ENCODE data around the gene PCDHB13. TPM values are rescaled to one million over a fixed set of nuclear protein-coding genes. Genes with fewer than 3 reads are reported as not detected.
A peak's percentile ranks its signal among the peaks of the same experiment; 100 is the strongest.
"Not testable (repeated sequence)": the region's sequence is repeated elsewhere in the genome, so short reads cannot be mapped to it uniquely, and the experiment has no call there.

Gene PCDHB13
- polyA plus RNA-seq (ENCODE audit: insufficient read length), result 2.8 TPM

DNA sequence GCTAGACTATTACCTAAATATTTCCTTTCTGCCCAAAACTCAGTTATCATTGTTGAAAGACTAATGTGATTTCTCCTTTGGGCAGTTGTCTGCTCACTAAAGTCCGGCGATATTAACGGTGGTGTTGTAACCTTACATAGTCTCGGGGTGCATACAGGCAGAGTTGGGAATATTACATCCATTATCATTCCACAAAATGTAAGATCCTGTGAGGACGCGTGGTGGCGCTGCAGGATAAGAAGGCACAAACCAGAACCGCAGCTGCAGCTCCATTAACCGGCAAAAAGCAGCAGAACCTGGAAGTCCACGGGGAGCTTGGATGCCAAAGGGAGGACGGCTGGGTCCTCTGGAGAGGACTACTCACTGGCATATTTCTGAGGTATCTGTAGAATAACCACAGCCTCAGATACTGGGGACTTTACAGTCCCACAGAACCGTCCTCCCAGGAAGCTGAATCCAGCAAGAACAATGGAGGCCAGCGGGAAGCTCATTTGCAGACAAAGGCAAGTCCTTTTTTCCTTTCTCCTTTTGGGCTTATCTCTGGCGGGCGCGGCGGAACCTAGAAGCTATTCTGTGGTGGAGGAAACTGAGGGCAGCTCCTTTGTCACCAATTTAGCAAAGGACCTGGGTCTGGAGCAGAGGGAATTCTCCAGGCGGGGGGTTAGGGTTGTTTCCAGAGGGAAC is at the start of gene PCDHB13:
Gene PCDHB13 (plus strand): TSS at position 264 of the 684 bp plus-strand sequence. CDS start 205 bp downstream, at position 469.
- DNase-seq, result not testable (repeated sequence)

DNA sequence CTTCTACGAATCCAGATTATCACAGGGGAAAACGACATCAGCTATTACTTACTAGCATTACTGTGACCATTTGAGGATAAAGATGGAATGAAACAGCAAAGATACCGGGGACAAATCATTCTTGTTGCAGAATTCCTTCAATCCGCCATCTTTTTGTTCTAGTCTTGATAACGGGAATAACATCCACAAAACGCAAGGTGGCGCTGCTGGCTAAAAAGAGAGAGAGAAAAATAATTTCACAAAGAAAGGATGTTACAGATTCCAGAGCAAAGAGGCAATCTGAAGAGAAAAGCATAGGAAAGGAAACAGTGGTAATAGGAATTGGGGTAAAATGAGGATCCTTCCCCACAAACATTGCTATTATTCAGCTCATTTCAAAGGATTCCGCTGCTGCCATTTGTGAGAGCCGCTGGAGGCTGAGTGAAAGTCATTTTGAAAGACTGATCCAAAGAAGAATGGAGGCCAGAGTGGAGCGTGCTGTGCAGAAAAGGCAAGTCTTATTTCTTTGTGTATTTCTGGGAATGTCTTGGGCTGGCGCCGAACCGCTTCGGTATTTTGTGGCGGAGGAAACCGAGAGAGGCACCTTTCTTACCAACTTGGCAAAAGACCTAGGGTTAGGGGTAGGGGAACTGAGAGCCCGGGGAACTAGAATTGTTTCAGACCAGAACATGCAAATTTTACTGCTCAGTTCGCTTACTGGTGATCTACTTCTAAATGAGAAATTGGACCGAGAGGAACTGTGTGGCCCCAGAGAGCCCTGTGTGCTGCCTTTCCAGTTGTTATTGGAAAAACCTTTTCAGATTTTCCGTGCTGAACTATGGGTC is 41.1 kb upstream of the PCDHB13 start, which contains the start of gene PCDHB7:
Gene PCDHB7 (plus strand): TSS at position 264 of the 824 bp plus-strand sequence. CDS start 192 bp downstream, at position 456.
- peak; percentile 23 for DNase-seq

DNA sequence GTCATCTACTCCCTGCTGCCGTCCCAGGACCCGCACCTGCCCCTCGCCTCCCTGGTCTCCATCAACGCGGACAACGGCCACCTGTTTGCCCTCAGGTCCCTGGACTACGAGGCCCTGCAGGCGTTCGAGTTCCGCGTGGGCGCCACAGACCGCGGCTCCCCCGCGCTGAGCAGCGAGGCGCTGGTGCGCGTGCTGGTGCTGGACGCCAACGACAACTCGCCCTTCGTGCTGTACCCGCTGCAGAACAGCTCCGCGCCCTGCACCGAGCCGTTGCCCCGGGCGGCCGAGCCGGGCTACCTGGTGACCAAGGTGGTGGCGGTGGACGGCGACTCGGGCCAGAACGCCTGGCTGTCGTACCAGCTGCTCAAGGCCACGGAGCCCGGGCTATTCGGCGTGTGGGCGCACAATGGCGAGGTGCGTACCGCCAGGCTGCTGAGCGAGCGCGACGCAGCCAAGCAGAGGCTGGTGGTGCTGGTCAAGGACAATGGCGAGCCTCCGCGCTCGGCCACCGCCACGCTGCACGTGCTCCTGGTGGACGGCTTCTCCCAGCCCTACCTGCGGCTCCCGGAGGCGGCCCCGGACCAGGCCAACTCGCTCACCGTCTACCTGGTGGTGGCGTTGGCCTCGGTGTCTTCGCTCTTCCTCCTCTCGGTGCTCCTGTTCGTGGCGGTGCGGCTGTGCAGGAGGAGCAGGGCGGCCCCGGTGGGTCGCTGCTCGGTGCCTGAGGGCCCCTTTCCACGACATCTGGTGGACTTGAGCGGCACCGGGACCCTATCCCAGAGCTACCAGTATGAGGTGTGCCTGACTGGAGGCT is 39.2 kb upstream of the PCDHB13 start:
- not testable (repeated sequence) for DNase-seq

DNA sequence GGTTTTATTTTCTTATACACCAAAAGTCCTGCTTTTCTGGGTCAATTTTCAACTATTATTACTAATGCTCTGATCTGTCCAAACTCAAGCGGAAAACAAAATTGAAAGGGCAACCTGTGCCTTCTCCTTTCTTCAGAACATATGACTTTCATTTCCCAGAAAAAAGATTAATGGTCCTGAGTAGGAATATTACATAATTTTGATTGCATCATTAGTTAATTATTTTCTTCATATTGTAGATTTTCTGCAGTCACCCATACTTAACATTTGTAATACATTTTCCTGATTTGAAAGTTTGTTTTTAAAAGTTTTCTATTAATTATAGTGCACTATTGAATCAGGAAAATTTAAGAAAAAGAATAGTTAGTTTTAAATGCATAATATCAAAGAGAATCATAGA is 37.8 kb upstream of the PCDHB13 start:
- DNase-seq, result no peak

DNA sequence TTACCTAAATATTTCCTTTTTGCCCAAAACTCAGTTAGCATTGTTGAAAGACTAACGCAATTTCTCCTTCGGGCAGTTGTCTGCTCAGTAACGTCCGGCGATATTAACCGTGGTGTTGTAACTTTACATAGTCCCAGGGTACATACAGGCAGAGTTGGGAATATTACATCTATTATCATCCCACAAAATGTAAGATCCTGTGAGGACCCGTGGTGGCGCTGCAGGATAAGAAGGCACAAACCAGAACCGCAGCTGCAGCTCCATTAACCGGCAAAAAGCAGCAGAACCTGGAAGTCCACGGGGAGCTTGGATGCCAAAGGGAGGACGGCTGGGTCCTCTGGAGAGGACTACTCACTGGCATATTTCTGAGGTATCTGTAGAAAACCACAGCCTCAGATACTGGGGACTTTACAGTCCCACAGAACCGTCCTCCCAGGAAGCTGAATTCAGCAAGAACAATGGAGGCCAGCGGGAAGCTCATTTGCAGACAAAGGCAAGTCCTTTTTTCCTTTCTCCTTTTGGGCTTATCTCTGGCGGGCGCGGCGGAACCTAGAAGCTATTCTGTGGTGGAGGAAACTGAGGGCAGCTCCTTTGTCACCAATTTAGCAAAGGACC is 36.0 kb upstream of the PCDHB13 start, which contains the start of gene PCDHB8:
Gene PCDHB8 (plus strand): TSS at position 214 of the 615 bp plus-strand sequence. CDS start 245 bp downstream, at position 459.
- DNase-seq, result not testable (repeated sequence)

DNA sequence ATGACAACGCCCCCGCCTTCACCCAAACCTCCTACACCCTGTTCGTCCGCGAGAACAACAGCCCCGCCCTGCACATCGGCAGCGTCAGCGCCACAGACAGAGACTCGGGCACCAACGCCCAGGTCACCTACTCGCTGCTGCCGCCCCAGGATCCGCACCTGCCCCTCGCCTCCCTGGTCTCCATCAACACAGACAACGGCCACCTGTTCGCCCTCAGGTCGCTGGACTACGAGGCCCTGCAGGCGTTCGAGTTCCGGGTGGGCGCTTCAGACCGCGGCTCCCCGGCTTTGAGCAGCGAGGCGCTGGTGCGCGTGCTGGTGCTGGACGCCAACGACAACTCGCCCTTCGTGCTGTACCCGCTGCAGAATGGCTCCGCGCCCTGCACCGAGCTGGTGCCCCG is 34.3 kb upstream of the PCDHB13 start:
- not testable (repeated sequence) for DNase-seq

DNA sequence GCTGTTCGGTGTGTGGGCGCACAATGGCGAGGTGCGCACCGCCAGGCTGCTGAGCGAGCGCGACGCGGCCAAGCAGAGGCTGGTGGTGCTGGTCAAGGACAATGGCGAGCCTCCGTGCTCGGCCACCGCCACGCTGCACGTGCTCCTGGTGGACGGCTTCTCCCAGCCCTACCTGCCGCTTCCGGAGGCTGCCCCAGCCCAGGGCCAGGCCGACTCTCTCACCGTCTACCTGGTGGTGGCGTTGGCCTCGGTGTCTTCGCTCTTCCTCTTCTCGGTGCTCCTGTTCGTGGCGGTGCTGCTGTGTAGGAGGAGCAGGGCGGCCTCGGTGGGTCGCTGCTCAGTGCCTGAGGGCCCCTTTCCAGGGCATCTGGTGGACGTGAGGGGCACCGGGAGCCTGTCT is 33.8 kb upstream of the PCDHB13 start:
- not testable (repeated sequence) for DNase-seq

DNA sequence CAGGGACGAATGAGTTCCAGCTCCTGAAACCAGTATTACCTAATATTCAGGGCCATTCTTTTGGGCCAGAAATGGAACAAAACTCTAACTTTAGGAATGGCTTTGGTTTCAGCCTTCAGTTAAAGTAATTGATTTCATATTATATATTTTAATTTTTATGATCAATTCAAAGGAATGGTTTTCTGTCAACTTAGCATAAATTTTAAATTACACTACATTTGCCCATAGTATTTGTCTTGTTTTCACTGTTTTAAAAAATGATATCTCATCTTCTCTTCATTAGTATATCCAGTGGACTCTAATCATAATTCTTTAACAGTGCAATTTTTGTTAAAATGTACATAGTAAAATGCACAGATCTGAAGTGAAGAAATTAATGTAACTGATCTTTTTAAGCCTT is 33.4 kb upstream of the PCDHB13 start:
- no peak for DNase-seq

DNA sequence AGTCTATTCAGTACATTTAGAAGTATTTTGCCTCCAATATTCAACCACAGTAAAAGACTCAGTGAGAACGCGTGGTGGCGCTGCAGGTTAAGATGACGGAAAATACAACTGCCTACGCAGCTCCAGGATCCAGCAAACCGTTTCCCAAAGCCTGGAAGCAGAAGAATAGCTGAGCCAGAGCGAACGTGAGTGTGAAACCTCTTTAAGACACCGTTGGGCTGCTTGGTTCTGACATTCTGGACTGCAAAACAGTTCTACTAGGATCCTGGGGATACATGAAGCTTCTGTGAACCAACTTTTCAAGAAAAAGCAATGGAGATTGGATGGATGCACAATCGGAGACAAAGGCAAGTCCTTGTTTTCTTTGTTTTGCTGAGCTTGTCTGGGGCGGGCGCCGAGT is 31.5 kb upstream of the PCDHB13 start, which contains the start of gene PCDHB16:
Gene PCDHB16 (plus strand): TSS at position 140 of the 400 bp plus-strand sequence. CDS start 173 bp downstream, at position 313.
- peak; percentile 8 for DNase-seq

DNA sequence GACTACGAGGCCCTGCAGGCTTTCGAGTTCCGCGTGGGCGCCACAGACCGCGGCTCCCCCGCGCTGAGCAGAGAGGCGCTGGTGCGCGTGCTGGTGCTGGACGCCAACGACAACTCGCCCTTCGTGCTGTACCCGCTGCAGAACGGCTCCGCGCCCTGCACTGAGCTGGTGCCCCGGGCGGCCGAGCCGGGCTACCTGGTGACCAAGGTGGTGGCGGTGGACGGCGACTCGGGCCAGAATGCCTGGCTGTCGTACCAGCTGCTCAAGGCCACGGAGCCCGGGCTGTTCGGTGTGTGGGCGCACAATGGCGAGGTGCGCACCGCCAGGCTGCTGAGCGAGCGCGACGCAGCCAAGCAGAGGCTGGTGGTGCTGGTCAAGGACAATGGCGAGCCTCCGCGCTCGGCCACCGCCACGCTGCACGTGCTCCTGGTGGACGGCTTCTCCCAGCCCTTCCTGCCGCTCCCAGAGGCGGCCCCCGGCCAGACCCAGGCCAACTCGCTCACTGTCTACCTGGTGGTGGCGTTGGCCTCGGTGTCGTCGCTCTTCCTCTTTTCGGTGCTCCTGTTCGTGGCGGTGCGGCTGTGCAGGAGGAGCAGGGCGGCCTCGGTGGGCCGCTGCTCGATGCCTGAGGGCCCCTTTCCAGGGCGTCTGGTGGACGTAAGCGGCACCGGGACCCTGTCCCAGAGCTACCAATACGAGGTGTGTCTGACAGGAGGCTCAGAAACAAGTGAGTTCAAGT is 29.4 kb upstream of the PCDHB13 start:
- DNase-seq, result not testable (repeated sequence)

DNA sequence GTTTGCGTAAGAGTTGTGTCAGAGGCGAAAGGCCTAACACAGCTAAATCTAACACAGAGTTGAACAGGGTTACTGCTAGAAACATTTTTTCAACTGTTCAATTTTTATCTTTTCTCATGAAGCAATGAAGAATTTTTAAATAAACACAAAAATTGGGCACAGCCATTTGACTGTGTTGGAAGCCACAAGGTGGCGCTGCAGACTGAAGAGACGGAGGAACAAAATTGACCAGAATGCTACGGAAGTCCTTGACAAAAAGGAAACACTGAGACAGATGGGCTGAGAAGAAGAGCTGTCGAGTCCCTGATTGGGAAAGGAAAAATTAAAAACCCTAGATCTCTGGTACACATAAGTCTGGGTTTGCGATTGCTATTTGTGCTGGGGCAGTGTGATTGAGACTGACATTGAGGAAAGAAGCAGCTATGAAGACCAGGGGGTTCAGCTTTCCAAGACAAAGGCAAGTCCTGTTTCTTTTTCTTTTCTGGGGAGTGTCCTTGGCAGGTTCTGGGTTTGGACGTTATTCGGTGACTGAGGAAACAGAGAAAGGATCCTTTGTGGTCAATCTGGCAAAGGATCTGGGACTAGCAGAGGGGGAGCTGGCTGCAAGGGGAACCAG is 26.7 kb upstream of the PCDHB13 start, which contains the start of gene PCDHB9:
Gene PCDHB9 (plus strand): TSS at position 265 of the 616 bp plus-strand sequence. CDS start 158 bp downstream, at position 423.
- no peak for DNase-seq

DNA sequence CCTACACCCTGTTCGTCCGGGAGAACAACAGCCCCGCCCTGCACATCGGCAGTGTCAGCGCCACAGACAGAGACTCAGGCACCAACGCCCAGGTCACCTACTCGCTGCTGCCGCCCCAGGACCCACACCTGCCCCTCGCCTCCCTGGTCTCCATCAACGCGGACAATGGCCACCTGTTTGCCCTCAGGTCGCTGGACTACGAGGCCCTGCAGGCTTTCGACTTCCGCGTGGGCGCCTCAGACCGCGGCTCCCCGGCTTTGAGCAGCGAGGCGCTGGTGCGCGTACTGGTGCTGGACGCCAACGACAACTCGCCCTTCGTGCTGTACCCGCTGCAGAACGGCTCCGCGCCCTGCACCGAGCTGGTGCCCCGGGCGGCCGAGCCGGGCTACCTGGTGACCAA is 25.0 kb upstream of the PCDHB13 start:
- DNase-seq, result not testable (repeated sequence)

DNA sequence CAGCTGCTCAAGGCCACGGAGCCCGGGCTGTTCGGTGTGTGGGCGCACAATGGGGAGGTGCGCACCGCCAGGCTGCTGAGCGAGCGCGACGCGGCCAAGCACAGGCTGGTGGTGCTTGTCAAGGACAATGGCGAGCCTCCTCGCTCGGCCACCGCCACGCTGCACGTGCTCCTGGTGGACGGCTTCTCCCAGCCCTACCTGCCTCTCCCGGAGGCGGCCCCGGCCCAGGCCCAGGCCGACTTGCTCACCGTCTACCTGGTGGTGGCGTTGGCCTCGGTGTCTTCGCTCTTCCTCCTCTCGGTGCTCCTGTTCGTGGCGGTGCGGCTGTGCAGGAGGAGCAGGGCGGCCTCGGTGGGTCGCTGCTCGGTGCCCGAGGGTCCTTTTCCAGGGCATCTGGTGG is 24.6 kb upstream of the PCDHB13 start:
- not testable (repeated sequence) for DNase-seq

DNA sequence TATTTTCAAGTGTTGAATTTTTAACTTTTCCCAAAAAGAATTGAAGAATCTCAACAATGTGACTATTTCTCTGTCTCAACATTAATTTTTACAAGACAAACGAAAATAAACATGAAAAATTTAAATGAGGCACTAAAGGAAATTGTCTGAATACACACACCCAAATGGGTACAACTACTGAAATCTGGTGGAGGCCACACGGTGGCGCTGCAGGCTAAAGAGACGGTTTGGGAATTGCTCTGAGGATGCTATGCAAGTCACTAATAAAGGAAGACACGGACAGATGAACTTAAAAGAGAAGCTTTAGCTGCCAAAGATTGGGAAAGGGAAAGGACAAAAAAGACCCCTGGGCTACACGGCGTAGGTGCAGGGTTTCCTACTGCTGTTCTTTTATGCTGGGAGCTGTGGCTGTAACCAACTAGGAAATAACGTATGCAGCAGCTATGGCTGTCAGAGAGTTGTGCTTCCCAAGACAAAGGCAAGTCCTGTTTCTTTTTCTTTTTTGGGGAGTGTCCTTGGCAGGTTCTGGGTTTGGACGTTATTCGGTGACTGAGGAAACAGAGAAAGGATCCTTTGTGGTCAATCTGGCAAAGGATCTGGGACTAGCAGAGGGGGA is 21.5 kb upstream of the PCDHB13 start, which contains the start of gene PCDHB10:
Gene PCDHB10 (plus strand): TSS at position 244 of the 616 bp plus-strand sequence. CDS start 200 bp downstream, at position 444.
- peak; percentile 10 for DNase-seq

DNA sequence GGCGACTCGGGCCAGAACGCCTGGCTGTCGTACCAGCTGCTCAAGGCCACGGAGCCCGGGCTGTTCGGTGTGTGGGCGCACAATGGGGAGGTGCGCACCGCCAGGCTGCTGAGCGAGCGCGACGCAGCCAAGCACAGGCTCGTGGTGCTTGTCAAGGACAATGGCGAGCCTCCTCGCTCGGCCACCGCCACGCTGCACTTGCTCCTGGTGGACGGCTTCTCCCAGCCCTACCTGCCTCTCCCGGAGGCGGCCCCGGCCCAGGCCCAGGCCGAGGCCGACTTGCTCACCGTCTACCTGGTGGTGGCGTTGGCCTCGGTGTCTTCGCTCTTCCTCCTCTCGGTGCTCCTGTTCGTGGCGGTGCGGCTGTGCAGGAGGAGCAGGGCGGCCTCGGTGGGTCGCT is 19.4 kb upstream of the PCDHB13 start:
- not testable (repeated sequence) for DNase-seq

DNA sequence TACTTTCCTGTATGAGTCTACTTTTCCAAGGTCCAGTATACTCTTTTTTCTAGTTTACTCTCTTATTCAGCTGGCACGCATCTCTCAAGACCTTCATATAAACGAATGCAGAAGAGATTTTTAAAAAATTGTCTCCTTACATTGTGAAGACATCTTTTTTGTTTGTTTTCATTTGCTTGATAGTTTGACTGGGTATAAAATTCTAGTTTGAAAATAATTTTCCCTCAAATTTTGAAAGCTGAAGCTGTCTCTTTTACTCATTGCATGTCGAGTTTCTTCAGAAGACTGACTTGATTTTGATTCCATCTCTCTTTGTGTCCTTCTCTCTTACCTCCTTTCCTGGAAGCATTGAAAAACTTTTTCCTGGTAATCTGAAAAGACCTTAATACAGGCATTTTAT is 17.4 kb upstream of the PCDHB13 start:
- DNase-seq, result no peak

DNA sequence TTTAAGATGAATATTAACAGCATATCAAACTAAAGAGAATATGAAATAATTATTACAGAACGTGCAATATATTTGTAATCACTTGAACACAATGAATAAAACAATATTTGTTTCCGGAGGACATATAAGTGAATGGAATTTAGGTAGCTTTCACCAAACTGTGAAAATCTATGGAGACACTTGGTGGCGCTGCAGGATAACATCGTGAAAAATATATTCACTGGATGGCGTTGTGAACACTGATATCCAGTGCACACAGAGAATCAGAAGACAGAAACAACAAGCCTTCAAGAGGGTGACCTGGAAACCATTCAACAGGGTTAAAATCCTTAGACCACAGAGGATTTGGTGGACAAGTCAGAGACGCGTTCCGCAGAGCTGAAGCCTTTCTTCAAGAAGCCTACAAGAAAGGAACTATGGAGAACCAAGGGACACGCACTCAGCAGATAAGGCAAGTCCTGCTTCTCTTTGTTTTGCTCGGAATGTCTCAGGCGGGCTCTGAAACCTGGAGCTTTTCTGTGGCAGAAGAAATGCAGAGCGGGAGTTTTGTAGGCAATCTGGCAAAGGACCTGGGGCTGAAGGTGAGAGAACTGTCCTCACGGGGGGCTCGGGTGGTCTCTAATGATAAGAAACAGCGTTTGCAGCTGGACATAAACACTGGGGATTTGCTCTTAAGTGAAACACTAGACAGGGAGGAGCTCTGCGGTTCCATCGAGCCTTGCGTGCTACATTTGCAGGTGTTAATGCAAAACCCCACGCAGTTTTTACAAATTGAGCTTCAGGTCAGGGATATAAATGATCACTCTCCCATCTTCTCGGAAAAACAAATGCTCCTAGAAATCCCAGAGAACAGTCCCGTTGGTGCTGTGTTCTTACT is 14.1 kb upstream of the PCDHB13 start, which contains the start of gene PCDHB11:
Gene PCDHB11 (plus strand): TSS at position 269 of the 877 bp plus-strand sequence. CDS start 148 bp downstream, at position 417.
- no peak for DNase-seq

DNA sequence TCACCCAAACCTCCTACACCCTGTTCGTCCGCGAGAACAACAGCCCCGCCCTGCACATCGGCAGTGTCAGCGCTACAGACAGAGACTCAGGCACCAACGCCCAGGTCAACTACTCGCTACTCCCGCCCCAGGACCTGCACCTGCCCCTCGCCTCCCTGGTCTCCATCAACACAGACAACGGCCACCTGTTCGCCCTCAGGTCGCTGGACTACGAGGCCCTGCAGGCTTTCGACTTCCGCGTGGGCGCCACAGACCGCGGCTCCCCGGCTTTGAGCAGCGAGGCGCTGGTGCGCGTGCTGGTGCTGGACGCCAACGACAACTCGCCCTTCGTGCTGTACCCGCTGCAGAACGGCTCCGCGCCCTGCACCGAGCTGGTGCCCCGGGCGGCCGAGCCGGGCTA is 12.6 kb upstream of the PCDHB13 start:
- not testable (repeated sequence) for DNase-seq

DNA sequence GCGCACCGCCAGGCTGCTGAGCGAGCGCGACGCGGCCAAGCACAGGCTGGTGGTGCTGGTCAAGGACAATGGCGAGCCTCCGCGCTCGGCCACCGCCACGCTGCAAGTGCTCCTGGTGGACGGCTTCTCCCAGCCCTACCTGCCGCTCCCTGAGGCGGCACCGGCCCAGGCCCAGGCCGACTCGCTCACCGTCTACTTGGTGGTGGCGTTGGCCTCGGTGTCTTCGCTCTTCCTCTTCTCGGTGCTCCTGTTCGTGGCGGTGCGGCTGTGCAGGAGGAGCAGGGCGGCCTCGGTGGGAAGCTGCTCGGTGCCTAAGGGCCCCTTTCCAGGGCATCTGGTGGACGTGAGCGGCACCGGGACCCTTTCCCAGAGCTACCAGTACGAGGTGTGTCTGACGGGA is 12.1 kb upstream of the PCDHB13 start:
- not testable (repeated sequence) for DNase-seq
